Measurements from ENCODE around the gene TAF1A. TPM values are rescaled to one million over a fixed set of nuclear protein-coding genes. Genes with fewer than 3 reads are reported as not detected.

Gene TAF1A
- total and polyA plus RNA-seq, 7 donors, result 0.92 to 7.2 (median 3.3) TPM

DNA sequence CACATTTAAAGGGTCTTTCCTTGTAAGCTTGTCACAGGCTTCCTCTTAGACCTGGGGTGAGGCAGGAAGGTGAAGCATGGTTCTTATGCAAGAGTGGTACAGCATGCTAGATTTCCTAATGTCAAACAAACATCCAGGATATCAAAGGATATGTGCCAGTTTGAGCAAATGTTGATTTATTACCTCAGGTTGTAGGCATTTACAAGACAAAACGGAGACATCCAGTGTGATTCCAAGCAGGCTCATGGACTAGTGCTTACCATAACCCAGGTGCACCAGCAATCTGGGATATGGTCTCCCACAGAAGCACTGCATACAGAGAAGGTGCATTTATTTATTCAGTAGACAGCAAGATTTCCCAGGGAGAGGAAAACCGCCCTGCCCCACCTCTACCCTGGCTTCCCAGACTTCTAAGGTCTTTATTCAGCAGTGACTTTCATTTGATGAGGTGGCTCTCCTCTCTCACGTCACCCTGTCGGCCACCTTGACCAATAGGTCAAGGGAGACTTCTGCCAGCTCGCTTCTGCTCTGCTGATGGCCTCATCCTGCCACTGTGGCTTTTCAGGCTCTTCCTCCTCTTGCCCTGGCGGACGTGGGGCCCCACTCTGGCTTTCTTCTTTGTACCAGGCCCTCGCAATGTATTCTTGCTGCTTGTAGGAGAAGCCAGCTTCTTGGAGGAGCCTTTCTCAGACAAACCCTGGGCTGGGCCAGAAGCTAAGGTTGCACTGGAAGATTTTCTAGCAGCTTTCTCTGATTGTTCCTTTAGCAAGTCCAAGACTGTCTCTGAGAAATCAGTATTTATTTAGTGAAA lies 67.4 kb downstream of the TAF1A start:
- DNase-seq, result no peak
- 81 to 84% methylated on average over 8 of the region's 8 CpGs for WGBS, 2 donors
- Histone ChIP-seq H3K4me1 (no peaks in the 10 kb centered on the region), H3K36me3 (no peaks in the 10 kb centered on the region), H3K27ac (no peak overlapping the region), H3K27me3 (peaks cover 0 to 4% (median 0%) of the 10 kb centered on the region in 3 donors), H3K9me3 (no peaks in the 10 kb centered on the region), H3K4me3 (no peak overlapping the region)
- TF ChIP-seq POLR2AphosphoS5 (IDR thresholded peaks at IDR 0.05) (no peak), CTCF (IDR thresholded peaks at IDR 0.05) (no peak), POLR2A (IDR thresholded peaks at IDR 0.05) (no peak), EP300 (IDR thresholded peaks at IDR 0.05) (no peak)
- intact Hi-C loops (cut with DNase I), result no loop called here

DNA sequence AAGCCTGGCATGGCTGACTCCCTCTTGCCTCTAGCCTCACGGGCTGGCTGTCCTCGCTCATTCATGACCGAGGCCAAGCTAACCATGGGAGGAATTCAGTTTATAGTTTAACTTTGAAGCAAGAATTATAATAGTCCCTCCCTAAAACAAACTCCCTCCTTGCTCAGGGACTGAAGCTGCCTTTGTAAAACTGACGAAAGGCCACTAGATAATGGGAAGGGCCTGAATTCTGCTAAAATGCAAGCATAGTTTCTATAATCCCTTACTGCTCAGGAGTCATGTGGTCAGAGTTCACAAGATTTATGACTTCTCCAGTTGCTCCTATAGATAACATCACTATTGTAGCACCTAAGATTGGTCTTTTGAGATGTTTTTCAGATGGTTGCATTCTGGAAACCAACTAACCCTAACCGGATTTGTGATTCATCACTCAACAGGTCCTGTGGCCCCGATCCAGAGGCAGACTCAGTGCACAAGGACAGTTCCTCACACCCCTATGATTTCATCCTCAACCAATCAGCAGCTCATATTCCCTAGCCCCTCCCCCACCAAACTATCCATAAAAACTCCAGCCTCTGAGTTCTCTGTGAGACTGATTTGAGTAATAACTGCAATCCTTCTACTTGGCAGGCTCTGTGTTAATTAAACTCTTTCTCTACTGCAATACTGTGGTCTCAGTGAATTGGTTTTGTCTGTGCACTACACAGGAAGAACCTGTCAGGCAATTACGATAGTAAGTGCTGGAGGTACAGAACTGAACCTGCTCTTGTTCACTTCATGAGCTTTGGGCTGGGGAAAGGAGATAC lies 68.2 kb downstream of the TAF1A start:
- no peak overlapping the region for H3K4me3 ChIP-seq
- H3K27me3 ChIP-seq, result peaks cover 0 to 4% (median 0%) of the 10 kb centered on the region in 3 donors
- no peaks in the 10 kb centered on the region for H3K9me3 ChIP-seq
- intact Hi-C loops (cut with DNase I), result no loop called here
- no peak overlapping the region for H3K27ac ChIP-seq
- no peak for DNase-seq
- H3K36me3 ChIP-seq, result no peaks in the 10 kb centered on the region
- WGBS, 2 donors, result 59 to 79% methylated on average over 7 of the region's 7 CpGs
- no peaks in the 10 kb centered on the region for H3K4me1 ChIP-seq
- TF ChIP-seq POLR2A (IDR thresholded peaks at IDR 0.05) (no peak), CTCF (IDR thresholded peaks at IDR 0.05) (no peak), EP300 (IDR thresholded peaks at IDR 0.05) (no peak), POLR2AphosphoS5 (IDR thresholded peaks at IDR 0.05) (no peak)

Other genes with a start within 250 kb of the TAF1A start
- gene HHIPL2, start 41.8 kb downstream of the TAF1A start, total RNA-seq, result not detected
- under 1 TPM in 1 of 3 donors, not detected in 2; 0.13 TPM for gene HHIPL2, start 41.8 kb downstream of the TAF1A start, polyA plus RNA-seq
- gene MIA3, start 28.2 kb upstream of the TAF1A start, total RNA-seq, result 10 to 100 TPM; 27.4 to 36.4 (median 31.7) TPM
- gene MIA3, start 28.2 kb upstream of the TAF1A start, polyA plus RNA-seq, result 10 to 100 TPM in 1 of 3 donors, 1 to 10 TPM in 2; 5.4 to 27.9 (median 5.8) TPM
- gene AIDA, start 122.6 kb upstream of the TAF1A start, total RNA-seq, result 100 to 1,000 TPM in 1 of 4 donors, 10 to 100 TPM in 3; 71.5 to 104 (median 88.2) TPM
- gene AIDA, start 122.6 kb upstream of the TAF1A start, polyA plus RNA-seq, result 10 to 100 TPM; 34.9 to 48.6 (median 48.3) TPM
- gene BROX, start 122.6 kb upstream of the TAF1A start, total RNA-seq, result 10 to 100 TPM; 38.2 to 61.7 (median 49.0) TPM
- gene BROX, start 122.6 kb upstream of the TAF1A start, polyA plus RNA-seq, result 10 to 100 TPM; 22.0 to 27.7 (median 22.2) TPM
- gene FAM177B, start 147.3 kb upstream of the TAF1A start, total RNA-seq, result 1 to 10 TPM in 1 of 4 donors, under 1 TPM in 2, not detected in 1; 0.36 to 4.7 (median 0.54) TPM
- 10 to 100 TPM; 13.2 to 40.5 (median 28.2) TPM for gene FAM177B, start 147.3 kb upstream of the TAF1A start, polyA plus RNA-seq
- gene DISP1, start 225.1 kb upstream of the TAF1A start, total RNA-seq, result 10 to 100 TPM; 17.1 to 31.3 (median 23.5) TPM
- 1 to 10 TPM in 1 of 3 donors, under 1 TPM in 2; 0.46 to 3.8 (median 0.60) TPM for gene DISP1, start 225.1 kb upstream of the TAF1A start, polyA plus RNA-seq

All from sigmoid colon (tissue), 7 donors.